WTC11 (cell line): ENCODE measurements around the gene TERB2.

Source experiments
- CTCF ChIP-seq: fragments of 200-600 bp; IDR thresholded peaks from 2 replicates; pipeline ENCODE4 v1.8.0; 2022; ENCODE audit warnings: antibody characterized with exemption
- MAX ChIP-seq: sonication (generic); formaldehyde crosslinking; IDR thresholded peaks from 2 replicates; pipeline ENCODE4 v1.8.0; 2022; ENCODE audit warnings: mild to moderate bottlenecking, missing genetic modification reagents
- MYBL2 ChIP-seq: sonication (generic); formaldehyde crosslinking; IDR thresholded peaks from 2 replicates; pipeline ENCODE4 v1.8.1; 2023; ENCODE audit warnings: mild to moderate bottlenecking, moderate library complexity, missing genetic modification reagents
- ZBTB21 ChIP-seq: sonication (generic); formaldehyde crosslinking; IDR thresholded peaks from 2 replicates; pipeline ENCODE4 v1.8.1; 2023; ENCODE audit warnings: mild to moderate bottlenecking, missing genetic modification reagents, borderline replicate concordance

GRCh38 chr15:44968475-44968874 lies 12.0 kb downstream of the TERB2 start:
- TF ChIP-seq MAX (CRISPR knock-in tag): no peak
- TF ChIP-seq CTCF: no peak
- TF ChIP-seq ZBTB21 (CRISPR knock-in tag): no peak
- TF ChIP-seq MYBL2 (CRISPR knock-in tag): no peak
